GM12874 (cell line): Measurements from ENCODE around the gene HSPA2.

Experiments used
- TF ChIP-seq, protein P1 (sequence below): IDR thresholded peaks from 2 replicates; pipeline ENCODE4 v1.5.1; 2011; ENCODE audit warnings: low read depth, mild to moderate bottlenecking, control low read depth, low read length, moderate library complexity; ENCODE audit not compliant: insufficient read depth

HSPA2 gene

DNA sequence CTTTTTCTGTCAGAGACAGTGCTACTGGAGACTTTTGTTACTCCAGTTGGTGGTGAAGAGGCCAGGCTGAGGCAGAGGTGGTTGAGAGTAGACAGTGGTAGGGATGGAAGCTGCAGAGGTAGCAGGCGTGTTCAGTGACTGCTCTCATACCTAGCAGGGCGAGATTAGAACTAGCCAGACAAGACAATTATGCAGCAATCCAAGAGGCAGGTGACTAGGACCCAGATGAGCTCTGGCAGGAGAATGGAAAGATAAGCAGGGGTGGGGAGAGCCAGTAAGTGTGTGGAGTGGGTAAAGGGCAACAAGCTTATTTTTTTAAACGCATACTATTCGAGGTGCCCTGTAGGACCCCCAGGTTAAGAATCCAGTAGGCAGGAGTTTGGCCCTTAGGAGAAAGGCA is 14.0 kb downstream of the HSPA2 start:
- TF ChIP-seq, protein P1, sequence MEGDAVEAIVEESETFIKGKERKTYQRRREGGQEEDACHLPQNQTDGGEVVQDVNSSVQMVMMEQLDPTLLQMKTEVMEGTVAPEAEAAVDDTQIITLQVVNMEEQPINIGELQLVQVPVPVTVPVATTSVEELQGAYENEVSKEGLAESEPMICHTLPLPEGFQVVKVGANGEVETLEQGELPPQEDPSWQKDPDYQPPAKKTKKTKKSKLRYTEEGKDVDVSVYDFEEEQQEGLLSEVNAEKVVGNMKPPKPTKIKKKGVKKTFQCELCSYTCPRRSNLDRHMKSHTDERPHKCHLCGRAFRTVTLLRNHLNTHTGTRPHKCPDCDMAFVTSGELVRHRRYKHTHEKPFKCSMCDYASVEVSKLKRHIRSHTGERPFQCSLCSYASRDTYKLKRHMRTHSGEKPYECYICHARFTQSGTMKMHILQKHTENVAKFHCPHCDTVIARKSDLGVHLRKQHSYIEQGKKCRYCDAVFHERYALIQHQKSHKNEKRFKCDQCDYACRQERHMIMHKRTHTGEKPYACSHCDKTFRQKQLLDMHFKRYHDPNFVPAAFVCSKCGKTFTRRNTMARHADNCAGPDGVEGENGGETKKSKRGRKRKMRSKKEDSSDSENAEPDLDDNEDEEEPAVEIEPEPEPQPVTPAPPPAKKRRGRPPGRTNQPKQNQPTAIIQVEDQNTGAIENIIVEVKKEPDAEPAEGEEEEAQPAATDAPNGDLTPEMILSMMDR = no peak

DNA sequence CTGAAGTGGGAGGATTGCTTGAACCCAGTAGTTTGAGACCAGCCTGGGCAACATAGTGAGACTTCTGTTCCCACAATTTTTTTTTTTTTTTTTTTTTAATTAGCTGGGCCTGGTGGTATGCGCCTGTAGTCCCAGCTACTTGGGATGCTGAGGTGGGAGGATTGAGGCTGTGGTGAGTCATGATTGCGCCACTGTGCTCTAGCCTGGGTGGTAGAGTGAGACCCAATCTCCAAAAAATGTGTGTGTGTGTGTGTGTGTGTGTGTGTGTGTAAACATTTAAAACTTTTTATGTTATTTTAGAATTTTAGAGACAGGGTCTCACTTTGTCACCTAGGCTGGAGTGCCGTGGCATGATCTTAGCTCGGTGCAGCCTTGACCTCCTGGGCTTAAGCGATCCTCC is 16.0 kb downstream of the HSPA2 start:
- TF ChIP-seq, protein P1 = no peak

DNA sequence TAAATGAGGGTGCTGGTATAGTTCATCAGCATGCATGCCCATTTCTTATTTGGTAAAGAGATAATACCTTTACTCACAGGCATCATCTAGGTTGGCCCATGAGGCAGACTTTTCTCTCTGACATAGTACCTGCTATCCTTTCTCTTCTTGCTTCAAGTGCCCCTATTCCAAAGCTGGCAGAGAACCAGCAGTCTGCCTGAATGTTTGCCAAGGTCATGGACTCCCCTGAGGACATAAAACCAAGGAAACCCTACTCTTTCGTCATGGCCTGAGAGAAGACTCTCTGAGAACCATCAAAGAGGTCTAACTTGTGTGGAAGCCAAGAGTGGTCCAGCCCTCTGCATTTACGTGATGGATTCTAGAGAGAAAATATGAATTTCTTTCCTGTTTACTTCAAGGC is 21.1 kb downstream of the HSPA2 start:
- TF ChIP-seq, protein P1 = no peak

DNA sequence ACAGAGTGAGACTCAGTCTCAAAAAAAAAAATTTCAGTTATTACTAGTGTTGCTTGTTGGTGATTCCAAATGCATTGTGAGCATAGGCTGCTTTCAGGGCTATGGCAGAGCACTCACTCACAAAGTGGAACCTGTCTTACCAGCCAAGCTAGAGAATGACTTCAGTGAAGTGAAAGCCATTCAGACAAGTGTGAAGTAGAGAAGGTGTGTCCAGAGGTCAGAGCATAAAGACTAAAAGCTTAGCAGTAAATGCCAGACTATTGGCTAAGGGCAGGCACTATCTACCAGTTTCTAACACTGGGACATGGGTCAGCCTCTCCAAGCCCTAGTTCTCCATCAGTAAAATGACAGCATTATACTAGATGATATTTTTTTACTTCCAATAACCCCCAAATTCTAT is 21.9 kb downstream of the HSPA2 start:
- TF ChIP-seq, protein P1 = no peak

DNA sequence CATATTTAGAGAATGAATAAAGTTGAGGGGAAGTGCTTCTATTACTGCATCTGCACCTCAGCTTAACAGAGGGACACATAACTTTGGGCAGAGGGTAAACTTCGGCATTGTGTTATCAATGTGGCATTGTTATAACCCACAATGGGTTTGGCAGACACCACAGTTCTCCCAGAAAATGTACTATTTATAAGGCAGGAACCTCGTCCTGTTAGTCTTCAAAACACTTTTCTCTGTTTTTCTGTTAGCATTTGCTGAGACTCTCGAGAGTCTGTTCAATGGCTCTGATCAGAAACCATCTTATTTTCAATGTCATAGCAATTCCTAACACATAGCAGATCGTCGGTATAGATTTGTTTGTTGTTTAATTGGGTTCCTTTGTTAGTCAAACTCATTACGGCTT is 23.2 kb downstream of the HSPA2 start:
- TF ChIP-seq, protein P1 = no peak

DNA sequence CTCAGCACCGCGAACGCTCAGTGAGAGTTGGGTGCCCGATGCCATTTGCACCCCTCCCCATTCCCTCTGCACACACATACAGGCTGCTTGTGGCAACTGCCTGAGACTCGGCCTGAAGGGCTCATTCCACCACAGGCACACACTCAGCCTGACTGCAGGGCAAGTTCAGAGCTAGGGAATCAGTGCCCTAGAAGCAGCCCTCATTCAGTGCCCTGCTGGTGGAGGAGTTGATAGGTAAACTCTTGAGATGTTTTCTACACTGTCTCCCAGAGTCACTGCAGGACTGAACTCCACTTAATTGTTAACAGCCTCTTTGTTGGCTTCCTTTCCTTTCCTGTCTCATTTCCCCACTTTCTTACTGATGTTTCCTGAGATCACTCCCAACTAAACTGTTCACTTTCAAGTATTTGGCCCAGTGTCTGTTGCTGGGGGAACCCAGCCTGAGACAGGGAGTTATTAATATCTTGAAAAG is 26.1 kb downstream of the HSPA2 start:
- TF ChIP-seq, protein P1 = no peak

DNA sequence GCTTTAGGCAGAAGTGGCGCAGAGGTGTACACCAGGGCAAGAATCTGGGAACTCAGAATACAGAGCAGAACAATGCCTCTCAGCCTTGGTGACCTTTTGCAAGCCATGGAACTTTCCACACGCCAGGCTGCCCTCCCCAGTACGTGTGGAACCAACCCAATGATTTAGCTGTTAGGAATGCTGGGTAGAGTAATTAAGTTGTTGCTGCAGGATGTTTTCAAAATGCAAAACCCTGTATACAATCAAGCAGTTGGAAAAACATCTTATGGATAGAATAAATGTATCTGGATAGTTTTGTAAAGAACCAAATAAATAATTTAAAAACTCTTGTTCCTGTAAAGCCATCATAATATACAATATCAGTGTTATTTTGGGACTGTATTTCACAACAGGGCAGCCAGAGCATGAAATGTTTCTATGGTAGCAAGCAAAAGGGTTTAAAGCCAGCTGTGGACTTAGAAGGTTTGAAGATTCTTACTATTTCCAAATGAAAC is 28.6 kb downstream of the HSPA2 start:
- TF ChIP-seq, protein P1 = no peak
